Smooth muscle cell (in vitro differentiated cells): ENCODE results near the gene NEMP2. TPM values are rescaled to one million over a fixed set of nuclear protein-coding genes. Genes with fewer than 3 reads are reported as not detected.

ENCODE experiments used
- DNase-seq: peaks from one replicate; lab custom pipeline; 2025; ENCODE audit not compliant: unreplicated experiment; lab: John Stamatoyannopoulos, UW
- H2AFZ ChIP-seq: fragments of 200-600 bp; sonication (generic); 2 replicates; pipeline ENCODE4 v1.6.0; 2016; ENCODE audit warnings: antibody characterized with exemption, low read depth, mild to moderate bottlenecking
- H3F3A ChIP-seq: fragments of 200-600 bp; sonication (generic); 2 replicates; pipeline ENCODE4 v1.6.0; 2017; ENCODE audit warnings: antibody characterized with exemption, low read depth
- H3K27ac ChIP-seq: fragments of 200-600 bp; sonication (generic); 2 replicates; pipeline ENCODE4 v1.5.1; 2016; ENCODE audit warnings: low read depth, mild to moderate bottlenecking
- H3K27me3 ChIP-seq: fragments of 200-600 bp; sonication (generic); 2 replicates; pipeline ENCODE4 v1.6.1; 2016; ENCODE audit warnings: low read depth, mild to moderate bottlenecking
- H3K36me3 ChIP-seq: fragments of 200-600 bp; sonication (generic); 2 replicates; pipeline ENCODE4 v1.5.1; 2016; ENCODE audit warnings: low read depth
- H3K4me1 ChIP-seq: fragments of 200-600 bp; sonication (generic); 2 replicates; pipeline ENCODE4 v1.5.1; 2016; ENCODE audit warnings: low read depth
- H3K4me2 ChIP-seq: fragments of 200-600 bp; sonication (generic); 2 replicates; pipeline ENCODE4 v1.6.0; 2016; ENCODE audit warnings: mild to moderate bottlenecking
- H3K4me3 ChIP-seq: fragments of 200-600 bp; sonication (generic); 2 replicates; pipeline ENCODE4 v1.5.1; 2016; ENCODE audit warnings: mild to moderate bottlenecking
- H3K79me2 ChIP-seq: fragments of 200-600 bp; sonication (generic); 2 replicates; pipeline ENCODE4 v1.6.0; 2016; ENCODE audit warnings: low read depth, mild to moderate bottlenecking
- H3K9ac ChIP-seq: fragments of 200-600 bp; sonication (generic); 2 replicates; pipeline ENCODE4 v1.6.0; 2016; ENCODE audit warnings: low read depth
- H3K9me3 ChIP-seq: fragments of 200-600 bp; sonication (generic); replicated peaks from 2 replicates; pipeline ENCODE4 v1.5.1; 2016; ENCODE audit warnings: low read depth
- H4K20me1 ChIP-seq: fragments of 200-600 bp; sonication (generic); 2 replicates; pipeline ENCODE4 v1.6.0; 2016; ENCODE audit warnings: low read depth
- WGBS: methylation state at CpG from one replicate; pipeline ENCODE4 v1.1.7; 2016; ENCODE audit warnings: low lambda C conversion rate; 5-methylcytosine and 5-hydroxymethylcytosine counted together
- polyA plus RNA-seq: library from polyadenylated mRNA; unstranded; fragments of >200 nt; fragmentation: Nextera tagmentation; extraction: Ambion mirVana; gene quantifications from 2 replicates; pipeline ENCODE4 v1.2.1, GENCODE V29; 2016
- total RNA-seq: library from RNA; depleted of rRNA; stranded (reverse); fragments of >200 nt; gene quantifications from 2 replicates; pipeline ENCODE4 v1.2.3, GENCODE V29; 2014
- TF ChIP-seq, protein P1 (sequence below): fragments of 200-600 bp; sonication (generic); IDR thresholded peaks from 2 replicates; pipeline ENCODE4 v1.5.1; 2017; ENCODE audit warnings: borderline replicate concordance, mild to moderate bottlenecking, antibody characterized with exemption; ENCODE audit not compliant: insufficient read depth, poor library complexity, severe bottlenecking

The NEMP2 gene
- total and polyA plus RNA-seq, 2 experiments from 2014 or later: 1.4 to 5.0 TPM

DNA sequence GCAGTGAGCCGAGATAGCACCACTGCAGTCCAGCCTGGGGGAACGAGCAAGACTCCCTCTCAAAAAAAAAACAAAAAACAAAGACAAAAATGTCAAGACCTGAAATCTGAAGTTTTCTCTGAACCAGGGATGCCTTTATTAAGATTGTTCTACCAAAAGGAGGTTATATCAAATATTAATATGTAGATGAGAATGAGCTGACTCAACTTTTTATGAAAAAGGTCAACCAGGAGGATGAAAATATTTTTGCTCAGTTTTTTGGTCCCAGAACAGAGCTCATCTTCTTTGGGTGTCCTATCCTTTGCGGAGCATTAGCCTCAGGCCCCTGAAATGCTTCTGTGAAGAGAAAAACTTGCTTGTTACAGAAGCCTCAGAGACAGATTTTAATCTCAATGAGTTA is 44.0 kb downstream of the NEMP2 start:
- peaks cover 6% of the 10 kb centered on the region for H3K36me3 ChIP-seq
- no peak overlapping the region for H3K4me2 ChIP-seq
- H3K9ac ChIP-seq: no peak overlapping the region
- no peaks in the 10 kb centered on the region for H3F3A ChIP-seq
- TF ChIP-seq, protein P1, sequence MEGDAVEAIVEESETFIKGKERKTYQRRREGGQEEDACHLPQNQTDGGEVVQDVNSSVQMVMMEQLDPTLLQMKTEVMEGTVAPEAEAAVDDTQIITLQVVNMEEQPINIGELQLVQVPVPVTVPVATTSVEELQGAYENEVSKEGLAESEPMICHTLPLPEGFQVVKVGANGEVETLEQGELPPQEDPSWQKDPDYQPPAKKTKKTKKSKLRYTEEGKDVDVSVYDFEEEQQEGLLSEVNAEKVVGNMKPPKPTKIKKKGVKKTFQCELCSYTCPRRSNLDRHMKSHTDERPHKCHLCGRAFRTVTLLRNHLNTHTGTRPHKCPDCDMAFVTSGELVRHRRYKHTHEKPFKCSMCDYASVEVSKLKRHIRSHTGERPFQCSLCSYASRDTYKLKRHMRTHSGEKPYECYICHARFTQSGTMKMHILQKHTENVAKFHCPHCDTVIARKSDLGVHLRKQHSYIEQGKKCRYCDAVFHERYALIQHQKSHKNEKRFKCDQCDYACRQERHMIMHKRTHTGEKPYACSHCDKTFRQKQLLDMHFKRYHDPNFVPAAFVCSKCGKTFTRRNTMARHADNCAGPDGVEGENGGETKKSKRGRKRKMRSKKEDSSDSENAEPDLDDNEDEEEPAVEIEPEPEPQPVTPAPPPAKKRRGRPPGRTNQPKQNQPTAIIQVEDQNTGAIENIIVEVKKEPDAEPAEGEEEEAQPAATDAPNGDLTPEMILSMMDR: no peak
- no peak overlapping the region for H3K4me3 ChIP-seq
- WGBS: 71% methylated on average over 3 of the region's 3 CpGs
- no peaks in the 10 kb centered on the region for H3K27me3 ChIP-seq
- no peak overlapping the region for H3K27ac ChIP-seq
- no peaks in the 10 kb centered on the region for H3K4me1 ChIP-seq
- H3K79me2 ChIP-seq: no peaks in the 10 kb centered on the region
- no peak overlapping the region for H2AFZ ChIP-seq
- no peaks in the 10 kb centered on the region for H4K20me1 ChIP-seq
- DNase-seq: no peak
- H3K9me3 ChIP-seq: no peaks in the 10 kb centered on the region

DNA sequence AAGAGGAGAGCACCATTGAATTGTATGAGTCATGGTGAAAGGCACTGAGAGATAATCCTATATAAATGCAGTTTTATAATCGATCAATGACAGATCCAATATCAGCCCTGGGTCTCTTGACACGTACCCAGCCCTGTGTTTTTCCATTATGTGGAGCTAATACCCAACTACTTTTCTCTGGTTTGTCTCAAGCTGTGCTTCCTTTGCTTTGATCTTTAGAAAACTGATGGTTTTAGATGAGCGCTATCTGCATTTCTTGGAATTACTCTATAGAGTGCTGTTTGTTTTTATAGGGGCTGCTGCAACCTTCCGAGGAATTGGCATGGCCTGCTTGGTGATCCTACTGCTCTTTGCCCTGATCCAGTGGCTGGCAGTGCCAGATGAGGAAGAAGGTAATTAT is 45.0 kb downstream of the NEMP2 start:
- Histone ChIP-seq H3K4me3 (no peak overlapping the region), H3K79me2 (no peaks in the 10 kb centered on the region), H3K4me1 (no peaks in the 10 kb centered on the region), H3K9me3 (no peaks in the 10 kb centered on the region), H3K27me3 (no peaks in the 10 kb centered on the region), H3K4me2 (no peak overlapping the region), H3K36me3 (peaks cover 6% of the 10 kb centered on the region), H2AFZ (no peak overlapping the region), H3K27ac (no peak overlapping the region), H3F3A (no peaks in the 10 kb centered on the region), H4K20me1 (no peaks in the 10 kb centered on the region), H3K9ac (no peak overlapping the region)
- 53% methylated on average over 4 of the region's 4 CpGs for WGBS
- TF ChIP-seq, protein P1: no peak
- DNase-seq: no peak

DNA sequence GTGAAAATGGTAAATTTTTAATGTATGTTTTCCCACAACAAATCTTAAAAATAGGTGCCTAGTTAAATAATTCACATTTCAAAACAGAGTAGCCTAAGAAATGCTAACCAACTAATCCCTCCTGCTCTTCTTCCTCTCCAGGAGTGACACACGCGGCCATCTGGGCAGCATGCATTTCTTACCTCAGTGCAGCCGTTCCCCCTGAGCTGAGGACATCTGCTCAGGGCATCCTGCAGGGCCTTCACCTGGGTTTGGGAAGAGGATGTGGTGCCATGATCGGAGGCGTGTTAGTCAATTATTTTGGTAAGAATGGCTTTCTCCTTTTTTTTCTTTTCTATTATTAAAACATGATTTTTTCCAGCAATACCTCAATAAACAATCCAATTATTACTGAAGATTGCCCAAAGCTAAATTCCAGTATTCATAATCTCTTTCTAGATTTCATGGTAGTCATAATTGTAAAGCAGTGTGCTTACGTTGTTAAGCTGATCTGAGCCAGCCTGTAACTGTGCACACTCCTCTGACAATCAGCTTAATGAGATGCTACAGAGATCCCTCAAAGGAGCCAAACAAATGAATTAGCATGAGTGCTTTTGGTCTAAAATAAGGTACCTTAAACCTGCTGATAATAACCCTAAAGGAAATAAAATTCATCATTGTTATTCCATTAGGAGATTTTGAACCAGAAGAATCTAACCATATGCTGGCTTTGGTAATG is 45.8 kb downstream of the NEMP2 start:
- Histone ChIP-seq H3K4me1 (no peaks in the 10 kb centered on the region), H3F3A (no peaks in the 10 kb centered on the region), H3K9ac (no peak overlapping the region), H3K4me3 (no peak overlapping the region), H3K9me3 (no peaks in the 10 kb centered on the region), H3K79me2 (no peaks in the 10 kb centered on the region), H3K4me2 (no peak overlapping the region), H4K20me1 (no peaks in the 10 kb centered on the region), H2AFZ (no peak overlapping the region), H3K27me3 (no peaks in the 10 kb centered on the region), H3K36me3 (peaks cover 6% of the 10 kb centered on the region), H3K27ac (no peak overlapping the region)
- DNase-seq: no peak
- WGBS: 87% methylated on average over 6 of the region's 6 CpGs
- TF ChIP-seq, protein P1: no peak
